Inferior parietal cortex (tissue), 1 donor: ENCODE data around the gene RASGRF2.
"Not testable (repeated sequence)": the region's sequence is repeated elsewhere in the genome, so short reads cannot be mapped to it uniquely, and the experiment has no call there.

Source experiments
- DNase-seq: peaks from one replicate; pipeline ENCODE4 v3.0.0-alpha.2; 2016; ENCODE audit errors: extremely low spot score

RASGRF2 gene

GRCh38 chr5:81069990-81070389, 109.8 kb downstream of the RASGRF2 start:
- no peak for DNase-seq

- DNase-seq = no peak
These were observed 110.5 kb downstream of the RASGRF2 start for GRCh38 chr5:81070571-81071255.

- DNase-seq = no peak
These were observed 114.9 kb downstream of the RASGRF2 start for GRCh38 chr5:81075041-81075440.

- no peak for DNase-seq
These were observed 116.9 kb downstream of the RASGRF2 start for GRCh38 chr5:81077105-81077504.

GRCh38 chr5:81078930-81079329, 118.8 kb downstream of the RASGRF2 start:
- DNase-seq = no peak

GRCh38 chr5:81080809-81081460, 120.8 kb downstream of the RASGRF2 start:
- DNase-seq = peak; percentile 60

GRCh38 chr5:81081461-81081835, 121.3 kb downstream of the RASGRF2 start:
- DNase-seq = peak; percentile 74

- DNase-seq = no peak
These were observed 126.7 kb downstream of the RASGRF2 start for GRCh38 chr5:81086881-81087281.

GRCh38 chr5:81091199-81091598, 131.0 kb downstream of the RASGRF2 start:
- DNase-seq = no peak

- DNase-seq = no peak
These were observed 133.5 kb downstream of the RASGRF2 start for GRCh38 chr5:81093536-81094196.

GRCh38 chr5:81095835-81096234, 135.7 kb downstream of the RASGRF2 start:
- DNase-seq = no peak

GRCh38 chr5:81097713-81098112, 137.6 kb downstream of the RASGRF2 start:
- DNase-seq = no peak

GRCh38 chr5:81105261-81105877, 145.2 kb downstream of the RASGRF2 start:
- no peak for DNase-seq

- no peak for DNase-seq
These were observed 155.1 kb downstream of the RASGRF2 start for GRCh38 chr5:81115261-81115660.

- DNase-seq = no peak
These were observed 157.4 kb downstream of the RASGRF2 start for GRCh38 chr5:81117566-81117965.

- peak; percentile 9 for DNase-seq
These were observed 161.1 kb downstream of the RASGRF2 start for GRCh38 chr5:81121273-81121672.

- peak; percentile 43 for DNase-seq
These were observed 161.9 kb downstream of the RASGRF2 start for GRCh38 chr5:81121836-81122630.

GRCh38 chr5:81124689-81125088, 164.5 kb downstream of the RASGRF2 start:
- not testable (repeated sequence) for DNase-seq

- no peak for DNase-seq
These were observed 165.8 kb downstream of the RASGRF2 start for GRCh38 chr5:81125959-81126358.

GRCh38 chr5:81128416-81128815, 168.3 kb downstream of the RASGRF2 start:
- DNase-seq = no peak

- DNase-seq = no peak
These were observed 172.2 kb downstream of the RASGRF2 start for GRCh38 chr5:81132381-81132780.

GRCh38 chr5:81134066-81134465, 173.9 kb downstream of the RASGRF2 start:
- no peak for DNase-seq
